Mesothelial cell of epicardium (in vitro differentiated cells): ENCODE data around the gene ZNF177. TPM values are rescaled to one million over a fixed set of nuclear protein-coding genes. Genes with fewer than 3 reads are reported as not detected.

Experiments
- DNase-seq, 2 experiments: peaks; one replicate each; pipeline ENCODE4 v3.0.0; 2021; ENCODE audit warnings: low spot score in 2 of 2; ENCODE audit not compliant: unreplicated experiment in 2 of 2
- H3K27ac Mint-ChIP-seq: 2 replicates; pipeline ENCODE4 v1.8.0; 2021; ENCODE audit warnings: mixed read lengths
- H3K27me3 Mint-ChIP-seq: 2 replicates; pipeline ENCODE4 v1.8.0; 2021; ENCODE audit warnings: low read depth, mixed read lengths
- H3K36me3 Mint-ChIP-seq: 2 replicates; pipeline ENCODE4 v1.8.0; 2021; ENCODE audit warnings: mixed read lengths
- H3K4me1 Mint-ChIP-seq: 2 replicates; pipeline ENCODE4 v1.8.0; 2021; ENCODE audit warnings: mixed read lengths
- H3K4me3 Mint-ChIP-seq: 2 replicates; pipeline ENCODE4 v1.8.0; 2021; ENCODE audit warnings: mild to moderate bottlenecking, moderate library complexity, mixed read lengths
- H3K9me3 Mint-ChIP-seq: 2 replicates; pipeline ENCODE4 v1.8.0; 2021; ENCODE audit warnings: mixed read lengths
- CTCF ChIP-seq: fragments of 200-600 bp; sonication (generic); IDR thresholded peaks from one replicate; pipeline ENCODE4 v1.5.0; 2021; ENCODE audit warnings: antibody characterized with exemption; ENCODE audit not compliant: unreplicated experiment
- total RNA-seq: library from RNA; stranded (reverse); gene quantifications from 3 replicates; pipeline ENCODE4 v1.2.1, GENCODE V29; 2021

ZNF177 gene
- total RNA-seq, 1 donor from 2014 or later: 10.6 TPM

- Mint-ChIP-seq H3K27ac (no peak overlapping the region), H3K9me3 (peaks cover 75% of the 10 kb centered on the region), H3K36me3 (peaks cover 81% of the 10 kb centered on the region), H3K4me1 (no peaks in the 10 kb centered on the region), H3K27me3 (no peaks in the 10 kb centered on the region), H3K4me3 (no peak overlapping the region)
- TF ChIP-seq CTCF: no peak
- no peak for DNase-seq
Measured at GRCh38 chr19:9370738-9371619, 8.2 kb downstream of the ZNF177 start.

GRCh38 chr19:9381361-9381785 is 18.6 kb downstream of the ZNF177 start:
- Mint-ChIP-seq H3K27me3 (no peaks in the 10 kb centered on the region), H3K4me3 (no peak overlapping the region), H3K9me3 (peaks cover 77% of the 10 kb centered on the region), H3K4me1 (no peaks in the 10 kb centered on the region), H3K36me3 (peaks cover 91% of the 10 kb centered on the region), H3K27ac (no peak overlapping the region)
- DNase-seq: no peak
- no peak for TF ChIP-seq CTCF

GRCh38 chr19:9406798-9407352 is 44.1 kb downstream of the ZNF177 start:
- Mint-ChIP-seq H3K27ac (no peak overlapping the region), H3K9me3 (peaks cover 64% of the 10 kb centered on the region), H3K4me1 (no peaks in the 10 kb centered on the region), H3K36me3 (peaks cover 21% of the 10 kb centered on the region), H3K4me3 (no peak overlapping the region), H3K27me3 (no peaks in the 10 kb centered on the region)
- DNase-seq: no peak
- no peak for TF ChIP-seq CTCF

GRCh38 chr19:9407827-9408226 is 45.0 kb downstream of the ZNF177 start:
- Mint-ChIP-seq H3K27ac (no peak overlapping the region), H3K4me1 (no peaks in the 10 kb centered on the region), H3K9me3 (peaks cover 69% of the 10 kb centered on the region), H3K4me3 (no peak overlapping the region), H3K27me3 (no peaks in the 10 kb centered on the region), H3K36me3 (peaks cover 31% of the 10 kb centered on the region)
- no peak for DNase-seq
- no peak for TF ChIP-seq CTCF

- H3K4me1 Mint-ChIP-seq: no peaks in the 10 kb centered on the region
- no peak overlapping the region for H3K4me3 Mint-ChIP-seq
- H3K27ac Mint-ChIP-seq: no peak overlapping the region
- TF ChIP-seq CTCF: no peak
- H3K9me3 Mint-ChIP-seq: peaks cover 69% of the 10 kb centered on the region
- DNase-seq: no peak
- peaks cover 80% of the 10 kb centered on the region for H3K36me3 Mint-ChIP-seq
- H3K27me3 Mint-ChIP-seq: no peaks in the 10 kb centered on the region
Measured at GRCh38 chr19:9413240-9413954, 50.6 kb downstream of the ZNF177 start.
